H1 (cell line): Measurements from ENCODE around the gene RBM47. TPM values are rescaled to one million over a fixed set of nuclear protein-coding genes. Genes with fewer than 3 reads are reported as not detected.

Experiments
- CTCF ChIA-PET: fragments of 300-600 bp; sonication (Branson Sonifier 250); formaldehyde crosslinking; loops from one replicate; lab custom pipeline; 2021; ENCODE audit not compliant: partially characterized antibody; lab: Charles Lee
- POLR2A ChIA-PET: fragments of 300-600 bp; sonication (Branson Sonifier 250); formaldehyde crosslinking; loops from one replicate; lab custom pipeline; 2021; ENCODE audit warnings: inconsistent platforms; ENCODE audit not compliant: partially characterized antibody; lab: Charles Lee
- DNase-seq, 2 experiments: peaks; one replicate each; pipeline versions ENCODE4 v3.0.0 to v3.0.0-alpha.2; 2010 to 2022; ENCODE audit warnings: low spot score in 2 of 2, low read depth in 1 of 2, mixed read lengths in 1 of 2
- FAIRE-seq: peaks from 2 replicates; lab custom pipeline; 2011; peaks lifted over from hg19 to GRCh38; lab: Jason Lieb, UNC
- H2AFZ ChIP-seq: 2 replicates; pipeline ENCODE4 v1.8.1; 2012; ENCODE audit warnings: low read length, inconsistent platforms
- H2AK5ac ChIP-seq: 2 replicates; pipeline ENCODE4 v1.6.1; 2013; ENCODE audit warnings: low read depth, low read length
- H2BK120ac ChIP-seq: replicated peaks from 2 replicates; pipeline ENCODE3; 2013; ENCODE audit warnings: low read depth, low read length, inconsistent platforms
- H2BK12ac ChIP-seq: 2 replicates; pipeline ENCODE4 v1.6.1; 2013; ENCODE audit warnings: low read depth, low read length
- H2BK15ac ChIP-seq: 2 replicates; pipeline ENCODE4 v1.6.1; 2013; ENCODE audit warnings: low read length
- H2BK20ac ChIP-seq: 2 replicates; pipeline ENCODE4 v1.6.1; 2013; ENCODE audit warnings: low read length
- H2BK5ac ChIP-seq: 2 replicates; pipeline ENCODE4 v1.6.1; 2013; ENCODE audit warnings: low read depth, low read length
- H3K14ac ChIP-seq: 2 replicates; pipeline ENCODE4 v1.6.1; 2013; ENCODE audit warnings: inconsistent platforms; ENCODE audit not compliant: insufficient read length
- H3K18ac ChIP-seq: 2 replicates; pipeline ENCODE4 v1.6.1; 2013; ENCODE audit warnings: low read length; ENCODE audit errors: extremely low read depth
- H3K23ac ChIP-seq: 2 replicates; pipeline ENCODE4 v1.6.1; 2013; ENCODE audit warnings: inconsistent platforms; ENCODE audit not compliant: insufficient read length
- H3K23me2 ChIP-seq: 2 replicates; pipeline ENCODE4 v1.6.1; 2013; ENCODE audit warnings: low read depth, low read length
- H3K27ac ChIP-seq: 2 replicates; pipeline ENCODE4 v1.6.1; 2011; ENCODE audit warnings: low read depth, low read length, inconsistent platforms
- H3K27me3 ChIP-seq, 4 experiments: replicated peaks in 1 of 4; 1 replicate in 1 of 4; 2 replicates in 3 of 4; pipeline versions ENCODE4 v1.6.1 to v1.8.1; 2011 to 2013; ENCODE audit warnings: low read length in 3 of 4, mild to moderate bottlenecking in 3 of 4, inconsistent platforms in 2 of 4, mixed read lengths in 2 of 4, moderate library complexity in 1 of 4; ENCODE audit not compliant: control insufficient read depth in 3 of 4, insufficient read depth in 3 of 4; ENCODE audit errors: extremely low read depth in 1 of 4
- H3K36me3 ChIP-seq, 4 experiments: 2 replicates each; pipeline versions ENCODE4 v1.6.1 to v1.8.1; 2011 to 2013; ENCODE audit warnings: mild to moderate bottlenecking in 4 of 4, low read length in 3 of 4, moderate library complexity in 2 of 4, control low read depth in 1 of 4, inconsistent platforms in 1 of 4; ENCODE audit not compliant: insufficient read depth in 4 of 4, control insufficient read depth in 2 of 4
- H3K4ac ChIP-seq: replicated peaks from 2 replicates; pipeline ENCODE3; 2013; ENCODE audit warnings: low read length, low read depth, mixed read lengths, inconsistent platforms; ENCODE audit not compliant: insufficient read length
- H3K4me1 ChIP-seq, 4 experiments: replicated peaks in 1 of 4; 1 replicate in 1 of 4; 2 replicates in 3 of 4; pipeline versions ENCODE4 v1.6.1 to v1.8.1; 2011 to 2013; ENCODE audit warnings: low read length in 3 of 4, inconsistent platforms in 2 of 4, mixed read lengths in 1 of 4; ENCODE audit not compliant: insufficient read depth in 4 of 4, control insufficient read depth in 3 of 4
- H3K4me2 ChIP-seq, 2 experiments: 2 replicates each; pipeline versions ENCODE4 v1.6.1 to v1.8.1; 2011 to 2013; ENCODE audit warnings: low read depth in 2 of 2, low read length in 2 of 2, control low read depth in 1 of 2, inconsistent platforms in 1 of 2, mild to moderate bottlenecking in 1 of 2; ENCODE audit not compliant: insufficient read depth in 1 of 2
- H3K4me3 ChIP-seq, 4 experiments: fragments of 200-600, 300-600 bp in 1 of 4; sonication (generic), shearing (Covaris generic), sonication (Bioruptor Twin) in 1 of 4; 2 replicates each; pipeline versions ENCODE4 v1.5.1 to v1.8.1; 2011 to 2016; ENCODE audit warnings: low read length in 4 of 4, low read depth in 3 of 4, control low read depth in 2 of 4, inconsistent platforms in 2 of 4, mild to moderate bottlenecking in 2 of 4, mixed read lengths in 1 of 4, moderate library complexity in 1 of 4; ENCODE audit not compliant: insufficient read depth in 2 of 4; ENCODE audit errors: extremely low read depth in 1 of 4
- H3K56ac ChIP-seq: replicated peaks from 2 replicates; pipeline ENCODE3; 2013; ENCODE audit warnings: low read depth, mild to moderate bottlenecking, mixed read lengths, low read length, inconsistent platforms; ENCODE audit not compliant: insufficient read length
- H3K79me1 ChIP-seq: 2 replicates; pipeline ENCODE4 v1.6.1; 2013; ENCODE audit warnings: low read depth, low read length, control low read depth
- H3K79me2 ChIP-seq, 2 experiments: 2 replicates each; pipeline versions ENCODE4 v1.6.1 to v1.8.1; 2012 to 2013; ENCODE audit warnings: low read length in 2 of 2, mild to moderate bottlenecking in 2 of 2, inconsistent platforms in 1 of 2; ENCODE audit not compliant: insufficient read depth in 2 of 2, control insufficient read depth in 1 of 2
- H3K9ac ChIP-seq, 4 experiments: replicated peaks in 1 of 4; 1 replicate in 1 of 4; 2 replicates in 3 of 4; pipeline versions ENCODE4 v1.6.1 to v1.8.1; 2011 to 2013; ENCODE audit warnings: low read depth in 3 of 4, low read length in 3 of 4, control low read depth in 2 of 4, mild to moderate bottlenecking in 2 of 4, moderate library complexity in 2 of 4, inconsistent platforms in 1 of 4; ENCODE audit errors: extremely low read depth in 1 of 4
- H3K9me3 ChIP-seq, 2 experiments: 2 replicates each; pipeline versions ENCODE4 v1.6.1 to v1.8.1; 2012 to 2013; ENCODE audit warnings: mild to moderate bottlenecking in 2 of 2, moderate library complexity in 2 of 2, control low read depth in 1 of 2, inconsistent platforms in 1 of 2, low read depth in 1 of 2, low read length in 1 of 2, mixed read lengths in 1 of 2; ENCODE audit not compliant: insufficient read depth in 2 of 2
- H4K20me1 ChIP-seq, 2 experiments: replicated peaks in 1 of 2; 2 replicates each; pipeline versions ENCODE3 to v1.8.1; 2011 to 2013; ENCODE audit warnings: inconsistent platforms in 2 of 2, low read length in 2 of 2, mild to moderate bottlenecking in 1 of 2; ENCODE audit not compliant: insufficient read depth in 2 of 2, control insufficient read depth in 1 of 2
- H4K5ac ChIP-seq: 2 replicates; pipeline ENCODE4 v1.6.1; 2013; ENCODE audit warnings: low read length, low read depth, mixed read lengths, inconsistent platforms; ENCODE audit not compliant: insufficient read length
- H4K8ac ChIP-seq: 2 replicates; pipeline ENCODE4 v1.8.0; 2013; ENCODE audit warnings: mild to moderate bottlenecking, moderate library complexity, low read length, inconsistent platforms; ENCODE audit not compliant: insufficient read depth; ENCODE audit errors: extremely low read depth
- H4K91ac ChIP-seq: replicated peaks from 2 replicates; pipeline ENCODE3; 2013; ENCODE audit warnings: low read length, mixed read lengths, inconsistent platforms; ENCODE audit not compliant: insufficient read length
- CHD2 ChIP-seq: IDR thresholded peaks from 2 replicates; pipeline ENCODE4 v1.6.1; 2012; ENCODE audit warnings: low read length, improper control_type of control experiment
- EZH2 ChIP-seq: fragments of 200-600 bp; sonication (generic); IDR thresholded peaks from 2 replicates; pipeline ENCODE4 v1.7.1; 2012; ENCODE audit warnings: low read depth, mild to moderate bottlenecking, moderate library complexity, low read length, inconsistent platforms; ENCODE audit not compliant: severe bottlenecking
- GTF2F1 ChIP-seq: IDR thresholded peaks from 2 replicates; pipeline ENCODE4 v1.6.1; 2012; ENCODE audit warnings: low read depth, low read length, improper control_type of control experiment, borderline replicate concordance
- KDM4A ChIP-seq: IDR thresholded peaks from one replicate; pipeline ENCODE4 v1.7.1; 2012; ENCODE audit warnings: low read depth, mild to moderate bottlenecking, moderate library complexity, low read length, inconsistent platforms; ENCODE audit not compliant: severe bottlenecking
- POLR2AphosphoS5 ChIP-seq: IDR thresholded peaks from 2 replicates; pipeline ENCODE4 v1.6.1; 2011; ENCODE audit warnings: low read depth, low read length
- TBP ChIP-seq: IDR thresholded peaks from 2 replicates; pipeline ENCODE4 v1.6.1; 2011; ENCODE audit warnings: low read depth, low read length, improper control_type of control experiment
- YY1 ChIP-seq: IDR thresholded peaks from 2 replicates; pipeline ENCODE4 v1.6.1; 2011; ENCODE audit warnings: low read depth, mild to moderate bottlenecking, low read length
- WGBS, 2 experiments: shearing (Covaris generic) in 1 of 2; methylation state at CpG; one replicate each; pipeline versions ENCODE4 v1.1.6 to v1.1.7; 2013 to 2015; ENCODE audit warnings: low lambda C conversion rate in 2 of 2, mixed read lengths in 2 of 2, inconsistent platforms in 1 of 2, low coverage in 1 of 2, missing lambda C conversion rate in 1 of 2; ENCODE audit not compliant: insufficient replicate concordance in 2 of 2, insufficient coverage in 1 of 2, insufficient read length in 1 of 2; ENCODE audit errors: extremely low coverage in 1 of 2, missing lambda C conversion rate in 1 of 2; 5-methylcytosine and 5-hydroxymethylcytosine counted together
- polyA plus RNA-seq, 7 experiments: library from polyadenylated mRNA; depleted of rRNA in 3 of 7; stranded (reverse) in 5 of 7; unstranded in 2 of 7; fragments of >200 nt in 5 of 7; fragments of 200-250 nt in 2 of 7; gene quantifications; 1 replicate in 5 of 7; 2 replicates in 1 of 7; 4 replicates in 1 of 7; pipeline versions ENCODE4 v1.2.1 to v1.2.3, GENCODE V29; 2011 to 2013; ENCODE audit warnings: missing spikeins in 2 of 7, mixed read lengths in 2 of 7
- total RNA-seq: library from RNA; stranded (reverse); fragmentation: NEBNext Ultra II Directional; extraction: Animal tissue kit (Norgen Biotek cat#: 25700); gene quantifications from 2 replicates; pipeline ENCODE4 v1.2.1, GENCODE V29; 2021

Gene RBM47
- total and polyA plus RNA-seq, 2 of the 8 experiments (the other 6 are each of a cell fraction or from before 2014, with no cell fraction given) = 42.8 to 78.9 TPM

DNA sequence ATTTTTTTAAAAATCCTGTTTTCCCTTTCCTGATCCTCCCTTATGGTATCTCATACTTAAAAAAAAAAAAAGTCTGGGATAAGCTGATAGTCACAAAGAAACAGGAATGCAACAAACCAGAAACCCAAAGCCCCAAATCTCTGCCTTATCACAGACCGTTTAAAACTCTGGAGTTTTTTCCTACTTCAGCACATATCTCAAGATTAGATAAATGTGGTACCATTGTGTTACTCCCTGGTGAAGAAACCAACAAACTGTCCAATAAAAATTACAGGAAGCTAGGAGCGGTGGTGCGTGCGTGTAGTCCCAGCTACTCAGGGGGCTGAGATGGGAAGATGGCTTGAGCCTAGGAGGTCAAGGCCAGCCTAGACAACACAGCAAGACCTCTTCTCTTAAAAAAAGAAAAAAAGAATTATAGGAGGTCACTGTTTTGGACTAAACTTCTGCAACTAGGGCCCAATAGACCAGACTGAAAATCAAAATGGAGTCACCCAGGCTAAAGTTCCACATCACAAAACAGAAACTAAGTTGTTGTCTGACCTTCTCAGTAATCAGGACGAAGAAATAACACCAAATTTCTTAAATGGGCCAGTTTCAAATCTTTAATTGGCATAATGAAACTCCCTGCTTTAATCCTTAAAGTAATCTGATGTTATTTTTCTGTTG is 51.9 kb downstream of the RBM47 start:
- no peaks in the 10 kb centered on the region for H3K27me3 ChIP-seq
- no peak overlapping the region for H4K5ac ChIP-seq
- H2BK5ac ChIP-seq = no peak overlapping the region
- no peak for FAIRE-seq
- H3K27ac ChIP-seq = no peak overlapping the region; the same call in 1 of the 2 replicates
- H3K4me1 ChIP-seq = peaks cover 0 to 7% (median 1%) of the 10 kb centered on the region in 4 experiments; a peak in 3 of 7 replicates
- no peak overlapping the region for H3K18ac ChIP-seq
- H4K8ac ChIP-seq = no peak overlapping the region
- peaks cover 0 to 72% of the 10 kb centered on the region in 2 experiments; a peak in 2 of 4 replicates for H3K79me2 ChIP-seq
- no peaks in the 10 kb centered on the region for H3K23me2 ChIP-seq
- H2BK120ac ChIP-seq = no peak overlapping the region
- ChIA-PET POLR2A (interaction anchor here (1.2 to 1.4 kb wide), 2 partner anchors 18 to 30 kb away, joined by 3 read pairs; no protein-coding TSS in a partner anchor), CTCF (interaction anchor here (1.0 kb wide), 1 partner anchor 140 kb away, joined by 3 read pairs; no protein-coding TSS in a partner anchor)
- H2BK12ac ChIP-seq = no peak overlapping the region
- H2BK15ac ChIP-seq = no peak overlapping the region
- H4K20me1 ChIP-seq = peaks cover 0 to 2% of the 10 kb centered on the region in 2 experiments
- peaks cover 5% of the 10 kb centered on the region; the same call in 1 of the 2 replicates for H3K79me1 ChIP-seq
- H3K23ac ChIP-seq = no peak overlapping the region
- no peak overlapping the region for H3K4ac ChIP-seq
- no peak overlapping the region for H3K9ac ChIP-seq
- no peak overlapping the region for H2BK20ac ChIP-seq
- H4K91ac ChIP-seq = no peak overlapping the region
- no peak overlapping the region for H2AK5ac ChIP-seq
- WGBS, 2 experiments = 96% methylated on average over 5 of the region's 5 CpGs; no CpG with 5 or more reads in 1 of the 2 experiments
- H3K14ac ChIP-seq = no peak overlapping the region
- no peaks in the 10 kb centered on the region for H3K36me3 ChIP-seq
- H3K4me2 ChIP-seq = no peak overlapping the region
- no peak overlapping the region for H2AFZ ChIP-seq
- no peak for DNase-seq
- no peak for TF ChIP-seq KDM4A
- no peak for TF ChIP-seq GTF2F1
- TF ChIP-seq CHD2 = no peak
- no peak for TF ChIP-seq TBP
- TF ChIP-seq EZH2 = no peak
- no peak for TF ChIP-seq YY1
- TF ChIP-seq POLR2AphosphoS5 = no peak
- no peak overlapping the region for H3K56ac ChIP-seq
- H3K9me3 ChIP-seq = no peaks in the 10 kb centered on the region
- no peak overlapping the region for H3K4me3 ChIP-seq
